Transverse colon (tissue), 4 donors: ENCODE data around the gene MBNL1. TPM values are rescaled to one million over a fixed set of nuclear protein-coding genes. Genes with fewer than 3 reads are reported as not detected.
"Not testable (repeated sequence)": the region's sequence is repeated elsewhere in the genome, so short reads cannot be mapped to it uniquely, and the experiment has no call there.

Source experiments
- DNase-seq: peaks from one replicate; pipeline ENCODE4 v3.0.0-alpha.2; 2019
- H3K27ac ChIP-seq, 4 donors: fragments of 200-600 bp; sonication (generic); 2 replicates each; pipeline ENCODE4 v1.5.1; 2016 to 2018; ENCODE audit warnings: inconsistent platforms in 4 of 4
- H3K27me3 ChIP-seq: fragments of 200-600 bp; sonication (generic); 2 replicates; pipeline ENCODE4 v1.5.1; 2017; ENCODE audit warnings: inconsistent platforms
- H3K36me3 ChIP-seq, 4 donors: fragments of 200-600 bp; sonication (generic); 2 replicates each; pipeline ENCODE4 v1.5.1; 2017 to 2019; ENCODE audit warnings: inconsistent platforms in 4 of 4
- H3K4me1 ChIP-seq, 4 donors: fragments of 200-600 bp; sonication (generic); 2 replicates each; pipeline ENCODE4 v1.5.1; 2017 to 2020; ENCODE audit warnings: inconsistent platforms in 4 of 4
- H3K4me3 ChIP-seq, 4 donors: fragments of 200-600 bp; sonication (generic); 1 replicate in 1 of 4; 2 replicates in 3 of 4; pipeline versions ENCODE4 v1.5.1 to v1.6.1; 2017 to 2019; ENCODE audit warnings: inconsistent platforms in 4 of 4
- H3K9me3 ChIP-seq, 2 donors: fragments of 200-600 bp; sonication (generic); 2 replicates each; pipeline ENCODE4 v1.5.1; 2017 to 2019; ENCODE audit warnings: inconsistent platforms in 2 of 2
- EP300 ChIP-seq: sonication (generic); formaldehyde crosslinking; IDR thresholded peaks from one replicate; pipeline ENCODE4 v1.6.1; 2017; ENCODE audit warnings: antibody characterized with exemption, low read depth
- POLR2A ChIP-seq: fragments of 450-650 bp; IDR thresholded peaks from one replicate; pipeline ENCODE4 v1.6.1; 2016; ENCODE audit warnings: antibody characterized with exemption, mild to moderate bottlenecking, moderate library complexity
- POLR2AphosphoS5 ChIP-seq, 3 donors: sonication (generic); formaldehyde crosslinking; IDR thresholded peaks; one replicate each; pipeline ENCODE4 v1.6.1; 2016; ENCODE audit warnings: antibody characterized with exemption in 3 of 3
- WGBS, 2 donors: methylation state at CpG; one replicate each; pipeline ENCODE4 v1.1.5; 2018; ENCODE audit warnings: low coverage in 1 of 2; 5-methylcytosine and 5-hydroxymethylcytosine counted together
- in situ Hi-C, 4 donors: fragments of 200-750 bp; cut with MboI; loops; one replicate each; pipeline versions ENCODE4 v1.15.0 to v1.15.1; 2017; ENCODE audit warnings: low sequenced_read_pairs in 3 of 4, low pct_ligation_motif_present in 1 of 4, low pct_unique_long_range_greater_than_20kb in 1 of 4
- intact Hi-C: fragments of 100-400 bp; cut with DNase I; formaldehyde crosslinking; loops from one replicate; pipeline ENCODE4 v1.15.1; 2023; ENCODE audit warnings: low total_unique reads
- total RNA-seq, 4 donors: library from RNA; depleted of rRNA; stranded (reverse); fragments of >200 nt; gene quantifications; one replicate each; pipeline ENCODE4 v1.1.0, GENCODE V29; 2016
- TF ChIP-seq, protein P1 (sequence below), 5 experiments: fragments of 200-600 bp in 3 of 5; fragments of 450-650 bp in 2 of 5; sonication (generic) in 3 of 5; IDR thresholded peaks; 1 replicate in 2 of 5; 2 replicates in 3 of 5; pipeline ENCODE4 v1.5.1; 2016 to 2017; ENCODE audit warnings: antibody characterized with exemption in 5 of 5, inconsistent platforms in 3 of 5, mild to moderate bottlenecking in 2 of 5, moderate library complexity in 1 of 5

The MBNL1 gene
- total RNA-seq, 4 donors from 2014 or later, result 232 to 658 (median 509) TPM

DNA sequence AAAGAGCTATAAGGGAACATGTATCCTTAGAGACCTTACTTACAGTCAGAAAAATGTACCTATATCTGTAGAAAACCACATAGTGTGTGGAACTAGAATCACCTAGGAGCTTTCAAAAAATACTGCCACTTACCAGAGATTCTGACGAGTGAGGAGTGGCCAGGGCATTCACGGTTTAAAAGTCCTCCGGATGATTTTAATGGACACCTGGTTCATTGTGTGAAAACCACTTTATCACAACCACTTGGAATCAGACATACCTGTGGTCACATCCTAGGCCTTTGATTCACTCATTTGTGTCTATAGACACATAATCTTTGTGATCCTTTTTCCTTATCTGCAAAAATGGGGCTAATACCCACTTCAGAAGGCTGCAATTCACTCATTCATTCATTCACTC lies 159.8 kb downstream of the MBNL1 start:
- no peak for DNase-seq
- H3K9me3 ChIP-seq, result no peaks in the 10 kb centered on the region
- peaks cover 0 to 9% (median 4%) of the 10 kb centered on the region in 4 donors for H3K36me3 ChIP-seq
- H3K4me3 ChIP-seq, result no peak overlapping the region
- in situ Hi-C loops (loop anchor here (25.0 kb wide), 5 partner anchors 141 to 366 kb away; partner anchors contain the start of gene MBNL1 (in 1 of the 4)), intact Hi-C loops (no loop called here)
- WGBS, 2 donors, result 95% methylated on average over 3 of the region's 3 CpGs; no CpG with 5 or more reads in 1 of the 2 donors
- TF ChIP-seq POLR2AphosphoS5 (IDR thresholded peaks at IDR 0.05) (no peak), POLR2A (no peak), EP300 (no peak)
- TF ChIP-seq, protein P1, sequence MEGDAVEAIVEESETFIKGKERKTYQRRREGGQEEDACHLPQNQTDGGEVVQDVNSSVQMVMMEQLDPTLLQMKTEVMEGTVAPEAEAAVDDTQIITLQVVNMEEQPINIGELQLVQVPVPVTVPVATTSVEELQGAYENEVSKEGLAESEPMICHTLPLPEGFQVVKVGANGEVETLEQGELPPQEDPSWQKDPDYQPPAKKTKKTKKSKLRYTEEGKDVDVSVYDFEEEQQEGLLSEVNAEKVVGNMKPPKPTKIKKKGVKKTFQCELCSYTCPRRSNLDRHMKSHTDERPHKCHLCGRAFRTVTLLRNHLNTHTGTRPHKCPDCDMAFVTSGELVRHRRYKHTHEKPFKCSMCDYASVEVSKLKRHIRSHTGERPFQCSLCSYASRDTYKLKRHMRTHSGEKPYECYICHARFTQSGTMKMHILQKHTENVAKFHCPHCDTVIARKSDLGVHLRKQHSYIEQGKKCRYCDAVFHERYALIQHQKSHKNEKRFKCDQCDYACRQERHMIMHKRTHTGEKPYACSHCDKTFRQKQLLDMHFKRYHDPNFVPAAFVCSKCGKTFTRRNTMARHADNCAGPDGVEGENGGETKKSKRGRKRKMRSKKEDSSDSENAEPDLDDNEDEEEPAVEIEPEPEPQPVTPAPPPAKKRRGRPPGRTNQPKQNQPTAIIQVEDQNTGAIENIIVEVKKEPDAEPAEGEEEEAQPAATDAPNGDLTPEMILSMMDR (IDR thresholded peaks at IDR 0.05), result no peak
- peaks cover 0 to 12% (median 0%) of the 10 kb centered on the region in 4 donors for H3K4me1 ChIP-seq
- H3K27ac ChIP-seq, result no peak overlapping the region
- H3K27me3 ChIP-seq, result no peaks in the 10 kb centered on the region

DNA sequence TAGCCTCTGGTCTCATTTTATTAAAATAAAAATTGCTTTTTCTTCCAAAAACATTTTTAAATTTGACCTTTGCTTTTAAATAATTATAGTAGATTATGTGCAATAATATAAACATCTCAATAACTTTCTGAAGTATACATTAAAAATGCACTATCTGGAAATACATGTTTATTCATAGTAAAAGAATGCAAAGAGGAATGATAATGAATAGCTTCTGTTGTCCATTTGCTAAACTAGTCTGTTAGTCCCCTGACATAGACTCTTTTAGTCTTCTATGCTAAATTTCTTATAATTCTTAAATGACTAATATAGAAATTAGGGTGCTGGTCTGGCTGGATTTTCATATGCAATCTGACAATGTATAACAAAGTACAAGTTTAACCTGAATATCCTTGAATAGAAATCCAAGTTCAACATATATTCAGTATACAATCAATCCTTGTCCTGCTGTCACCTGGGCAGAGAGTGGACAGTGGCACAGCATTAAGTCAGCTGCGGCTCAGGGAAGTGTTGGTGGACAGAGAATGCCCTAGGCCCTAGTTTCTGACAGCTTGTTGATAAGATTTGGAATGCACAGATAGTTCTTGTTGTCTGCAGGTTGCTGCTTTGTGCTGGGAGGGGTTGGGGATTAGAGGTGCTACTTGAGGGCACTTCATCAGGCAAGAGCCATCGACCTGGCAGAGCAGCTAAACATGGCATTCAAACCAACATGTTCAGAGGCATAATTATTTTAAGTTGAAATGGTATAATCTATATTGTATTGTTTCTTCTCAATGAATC lies 161.7 kb downstream of the MBNL1 start:
- H3K4me3 ChIP-seq, result no peak overlapping the region
- in situ Hi-C loops, result loop anchor here (25.0 kb wide), 5 partner anchors 143 to 368 kb away; partner anchors contain the start of gene MBNL1 (in 1 of the 4)
- intact Hi-C loops, result no loop called here
- no peak for TF ChIP-seq EP300
- H3K9me3 ChIP-seq, result no peaks in the 10 kb centered on the region
- no peak for DNase-seq
- WGBS, 2 donors, result 77% methylated on average over 2 of the region's 2 CpGs; no CpG with 5 or more reads in 1 of the 2 donors
- no peaks in the 10 kb centered on the region for H3K27me3 ChIP-seq
- H3K4me1 ChIP-seq, result peaks cover 0 to 12% (median 0%) of the 10 kb centered on the region in 4 donors
- H3K36me3 ChIP-seq, result peaks cover 0 to 25% (median 8%) of the 10 kb centered on the region in 4 donors
- peak overlapping the region in 3 of 4 donors; percentile 3 to 38 (median 23) for H3K27ac ChIP-seq

DNA sequence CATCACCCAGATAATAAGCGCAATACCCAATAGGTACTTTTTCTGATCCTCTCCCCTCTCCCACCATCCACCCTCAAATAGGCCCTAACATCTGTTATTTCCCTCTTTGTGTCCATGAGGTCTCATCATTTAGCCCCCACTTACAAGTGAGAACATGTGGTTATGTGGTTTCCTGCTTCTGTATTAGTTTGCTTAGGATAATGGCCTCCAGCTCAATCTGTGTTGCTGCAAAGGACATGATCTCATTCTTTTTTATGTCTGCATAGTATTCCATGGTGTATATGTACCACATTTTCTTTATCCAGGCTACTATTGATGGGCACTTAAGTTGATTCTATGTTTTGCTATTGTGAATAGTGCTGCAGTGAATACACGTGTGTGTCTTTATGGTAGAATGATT lies 165.4 kb downstream of the MBNL1 start:
- in situ Hi-C loops, result loop anchor here (25.0 kb wide), 5 partner anchors 147 to 372 kb away; partner anchors contain the start of gene MBNL1 (in 1 of the 4)
- H3K4me1 ChIP-seq, result peaks cover 6 to 39% (median 15%) of the 10 kb centered on the region in 4 donors
- H3K27me3 ChIP-seq, result no peaks in the 10 kb centered on the region

DNA sequence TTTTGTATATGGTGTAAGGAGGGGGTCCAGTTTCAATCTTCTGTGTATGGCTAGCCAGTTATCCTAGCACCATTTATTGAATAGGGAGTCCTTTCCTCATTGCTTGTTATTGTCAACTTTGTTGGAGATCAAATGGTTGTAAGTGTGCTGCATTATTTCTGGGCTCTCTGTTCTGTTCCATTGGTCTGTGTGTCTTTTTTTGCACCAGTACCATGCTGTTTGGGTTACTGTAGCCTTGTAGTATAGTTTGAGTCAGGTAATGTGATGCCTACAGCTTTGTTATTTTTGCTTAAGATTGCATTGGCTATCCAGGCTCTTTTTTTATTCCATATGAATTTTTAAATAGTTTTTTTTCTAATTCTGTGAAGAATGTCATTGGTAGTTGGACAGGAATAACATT lies 166.5 kb downstream of the MBNL1 start:
- H3K27me3 ChIP-seq, H3K9me3 ChIP-seq, DNase-seq, H3K4me3 ChIP-seq, intact Hi-C loops: not testable (repeated sequence)
- in situ Hi-C loops, result loop anchor here (25.0 kb wide), 5 partner anchors 148 to 373 kb away; partner anchors contain the start of gene MBNL1 (in 1 of the 4)
- Histone ChIP-seq H3K4me1 (peaks cover 6 to 41% (median 15%) of the 10 kb centered on the region in 4 donors), H3K27ac (peak overlapping the region in 1 of 4 donors; percentile 3), H3K36me3 (peaks cover 0 to 25% (median 8%) of the 10 kb centered on the region in 4 donors)

More for the DNA sequence above, 165.4 kb downstream of the MBNL1 start:
- Histone ChIP-seq H3K36me3 (peaks cover 0 to 25% (median 8%) of the 10 kb centered on the region in 4 donors), H3K4me3 (no peak overlapping the region), H3K9me3 (no peaks in the 10 kb centered on the region), H3K27ac (no peak overlapping the region)
- intact Hi-C loops, result no loop called here
- 91 to 95% methylated on average over 2 of the region's 2 CpGs for WGBS, 2 donors
- no peak for DNase-seq
- TF ChIP-seq POLR2AphosphoS5 (IDR thresholded peaks at IDR 0.05) (no peak), POLR2A (no peak), EP300 (no peak)
- TF ChIP-seq, protein P1 (IDR thresholded peaks at IDR 0.05), result no peak
